ENCODE data around the gene PARVA. TPM values are rescaled to one million over a fixed set of nuclear protein-coding genes. Genes with fewer than 3 reads are reported as not detected.

PARVA gene
- total RNA-seq, 1 experiment from 2014 or later = 18.1 TPM

- Histone ChIP-seq H3K56ac (ENCODE audit: insufficient read length, low read depth, low read length) (no peak overlapping the region), H3T11ph (ENCODE audit: low read length) (no peak overlapping the region), H2BK15ac (ENCODE audit: low read depth, low read length) (no peak overlapping the region), H2BK20ac (ENCODE audit: low read depth, low read length, poor library complexity, severe bottlenecking) (no peak overlapping the region), H2BK12ac (ENCODE audit: insufficient read length, low read depth, low read length) (no peak overlapping the region), H3K14ac (ENCODE audit: insufficient read depth, low read length) (no peak overlapping the region), H3K18ac (ENCODE audit: insufficient read length, low read depth, low read length) (no peak overlapping the region), H4K5ac (ENCODE audit: insufficient read length, low read depth, low read length) (no peak overlapping the region), H3K23me2 (ENCODE audit: insufficient read length, low read depth, low read length, poor library complexity, severe bottlenecking) (no peaks in the 10 kb centered on the region), H3K79me2 (ENCODE audit: insufficient read depth, low read length) (no peaks in the 10 kb centered on the region), H3K9ac (ENCODE audit: extremely low read depth, insufficient read length, low read length) (no peak overlapping the region), H3K4me1 (ENCODE audit: insufficient read depth, low read length) (no peaks in the 10 kb centered on the region), H3K4me2 (ENCODE audit: insufficient read depth, insufficient read length, low read length) (no peak overlapping the region), H2BK120ac (ENCODE audit: low read depth, low read length, poor library complexity, severe bottlenecking) (no peak overlapping the region), H4K20me1 (ENCODE audit: control insufficient read depth, insufficient read depth, insufficient read length) (no peaks in the 10 kb centered on the region), H3K79me1 (ENCODE audit: insufficient read depth, low read depth, low read length, poor library complexity, severe bottlenecking) (no peaks in the 10 kb centered on the region), H4K91ac (ENCODE audit: insufficient read length, low read depth, low read length) (no peak overlapping the region), H2AK5ac (ENCODE audit: insufficient read length, low read length) (no peak overlapping the region), H3K4ac (ENCODE audit: low read depth, low read length) (no peak overlapping the region), H3K27me3 (ENCODE audit: insufficient read depth, low read length) (no peaks in the 10 kb centered on the region), H3K27ac (ENCODE audit: insufficient read length, low read depth, low read length) (no peak overlapping the region), H3K9me3 (ENCODE audit: control insufficient read depth, low read depth, low read length) (no peaks in the 10 kb centered on the region), H2AFZ (ENCODE audit: low read length) (no peak overlapping the region), H3K23ac (ENCODE audit: insufficient read length, low read depth, low read length) (no peak overlapping the region), H4K8ac (replicated peaks; ENCODE audit: insufficient read length, low read depth, low read length) (no peak overlapping the region), H2BK5ac (ENCODE audit: insufficient read length, low read length) (no peak overlapping the region)
- no peak for TF ChIP-seq CTCF (conservative IDR thresholded peaks at IDR 0.05)
- no peak for DNase-seq
- no CpG with 5 or more reads among the region's 15 CpGs for WGBS (ENCODE audit: extremely low coverage, insufficient read length, low lambda C conversion rate)
- H3K27ac Mint-ChIP-seq = peak overlapping the region in 1 of 3 experiments; percentile 42; a peak in 2 of 7 replicates
- no peaks in the 10 kb centered on the region for H3K27me3 Mint-ChIP-seq (ENCODE audit: low read depth)
- 0 out of 4 replicates have a peak, but pooled peaks cover 0 to 2% of the 10 kb centered on the region in 2 experiments for H3K4me1 Mint-ChIP-seq
- no peak overlapping the region for H3K4me3 Mint-ChIP-seq
- no peaks in the 10 kb centered on the region; a peak in 1 of 7 replicates for H3K36me3 Mint-ChIP-seq (ENCODE audit: insufficient read depth in 1 of 3, low read depth in 3 of 3)
- H3K9me3 Mint-ChIP-seq = no peaks in the 10 kb centered on the region
These were observed 141.4 kb downstream of the PARVA start for GRCh38 chr11:12518606-12519385.
